Keratinocyte (primary cell): ENCODE data around the gene TEDC2. TPM values are rescaled to one million over a fixed set of nuclear protein-coding genes. Genes with fewer than 3 reads are reported as not detected.

Experiments
- DNase-seq: peaks from one replicate; pipeline ENCODE4 v3.0.0-alpha.2; 2011; ENCODE audit warnings: low read depth, missing footprints, low spot score
- FAIRE-seq: peaks from 2 replicates; lab custom pipeline; 2011; peaks lifted over from hg19 to GRCh38; lab: Jason Lieb, UNC
- H2AFZ ChIP-seq: 2 replicates; pipeline ENCODE4 v1.6.0; 2012; ENCODE audit warnings: low read length, control low read depth, inconsistent platforms; ENCODE audit not compliant: control insufficient read depth
- H3K27ac ChIP-seq: 2 replicates; pipeline ENCODE4 v1.5.1; 2011; ENCODE audit warnings: low read length; ENCODE audit not compliant: control insufficient read depth, insufficient read depth
- H3K27me3 ChIP-seq: 3 replicates; pipeline ENCODE4 v1.6.0; 2011; ENCODE audit warnings: low read length; ENCODE audit not compliant: control insufficient read depth, insufficient read depth; ENCODE audit errors: extremely low read depth
- H3K36me3 ChIP-seq, 2 experiments: 2 replicates in 1 of 2; 3 replicates in 1 of 2; pipeline ENCODE4 v1.5.1; 2011; ENCODE audit warnings: low read length in 2 of 2, mild to moderate bottlenecking in 1 of 2; ENCODE audit not compliant: control insufficient read depth in 2 of 2, insufficient read depth in 2 of 2; ENCODE audit errors: extremely low read depth in 1 of 2
- H3K4me1 ChIP-seq: 3 replicates; pipeline ENCODE4 v1.5.1; 2011; ENCODE audit warnings: low read length; ENCODE audit not compliant: control insufficient read depth, insufficient read depth; ENCODE audit errors: extremely low read depth
- H3K4me2 ChIP-seq: 3 replicates; pipeline ENCODE4 v1.6.0; 2011; ENCODE audit warnings: low read depth, low read length; ENCODE audit not compliant: control insufficient read depth, insufficient read depth; ENCODE audit errors: extremely low read depth
- H3K4me3 ChIP-seq, 3 experiments: fragments of 200-600 bp in 1 of 3; sonication (generic) in 1 of 3; 2 replicates in 2 of 3; 3 replicates in 1 of 3; pipeline ENCODE4 v1.5.1; 2011 to 2016; ENCODE audit warnings: low read length in 3 of 3, mild to moderate bottlenecking in 3 of 3, control low read depth in 2 of 3, inconsistent platforms in 1 of 3, low read depth in 1 of 3, mixed read lengths in 1 of 3, mixed run types in 1 of 3, moderate library complexity in 1 of 3; ENCODE audit not compliant: control insufficient read depth in 2 of 3, insufficient read depth in 2 of 3; ENCODE audit errors: extremely low read depth in 1 of 3
- H3K79me2 ChIP-seq: 2 replicates; pipeline ENCODE4 v1.6.0; 2012; ENCODE audit warnings: low read length; ENCODE audit not compliant: control insufficient read depth, insufficient read depth
- H3K9ac ChIP-seq: 3 replicates; pipeline ENCODE4 v1.6.0; 2011; ENCODE audit warnings: low read length; ENCODE audit not compliant: control insufficient read depth, insufficient read depth; ENCODE audit errors: extremely low read depth
- H3K9me1 ChIP-seq: 3 replicates; pipeline ENCODE4 v1.6.0; 2011; ENCODE audit warnings: low read length; ENCODE audit not compliant: control insufficient read depth, insufficient read depth; ENCODE audit errors: extremely low read depth
- H3K9me3 ChIP-seq: 2 replicates; pipeline ENCODE4 v1.5.1; 2012; ENCODE audit warnings: low read depth, low read length; ENCODE audit not compliant: control insufficient read depth
- H4K20me1 ChIP-seq: 3 replicates; pipeline ENCODE4 v1.6.0; 2011; ENCODE audit warnings: low read length; ENCODE audit not compliant: control insufficient read depth, insufficient read depth; ENCODE audit errors: extremely low read depth
- EZH2 ChIP-seq: IDR thresholded peaks from one replicate; pipeline ENCODE4 v1.6.1; 2012; ENCODE audit warnings: inconsistent platforms, mild to moderate bottlenecking, low read length, moderate library complexity
- dilution Hi-C: fragments of 300-500 bp; cut with MboI; formaldehyde crosslinking; loops from one replicate; pipeline ENCODE4 v1.7.0; 2020; ENCODE audit warnings: low sequenced_read_pairs; ENCODE audit not compliant: extremely low pct_ligation_motif_present
- polyA plus RNA-seq, 5 experiments: library from polyadenylated mRNA; depleted of rRNA in 3 of 5; stranded (reverse) in 3 of 5; stranded (forward) in 1 of 5; unstranded in 1 of 5; fragments of >200 nt; gene quantifications; 1 replicate in 1 of 5; 2 replicates in 3 of 5; 3 replicates in 1 of 5; pipeline versions ENCODE4 v1.2.1 to v1.2.3, GENCODE V29; 2011 to 2012; ENCODE audit warnings: missing spikeins in 2 of 5, low read depth in 1 of 5, low replicate concordance in 1 of 5
- TF ChIP-seq, protein P1 (sequence below), 3 experiments: IDR thresholded peaks in 1 of 3; conservative IDR thresholded peaks in 1 of 3; optimal IDR thresholded peaks in 1 of 3; 2 replicates in 2 of 3; 3 replicates in 1 of 3; pipeline versions ENCODE3 to v1.5.1; 2011; ENCODE audit warnings: low read length in 3 of 3, mild to moderate bottlenecking in 3 of 3, moderate library complexity in 2 of 3, control low read depth in 1 of 3, inconsistent platforms in 1 of 3; ENCODE audit not compliant: insufficient read depth in 2 of 3; ENCODE audit errors: extremely low read depth in 1 of 3

The TEDC2 gene
- polyA plus RNA-seq, 1 donor (not counting 4 experiments of a cell fraction or from before 2014, with no cell fraction given) = 2.7 TPM

DNA sequence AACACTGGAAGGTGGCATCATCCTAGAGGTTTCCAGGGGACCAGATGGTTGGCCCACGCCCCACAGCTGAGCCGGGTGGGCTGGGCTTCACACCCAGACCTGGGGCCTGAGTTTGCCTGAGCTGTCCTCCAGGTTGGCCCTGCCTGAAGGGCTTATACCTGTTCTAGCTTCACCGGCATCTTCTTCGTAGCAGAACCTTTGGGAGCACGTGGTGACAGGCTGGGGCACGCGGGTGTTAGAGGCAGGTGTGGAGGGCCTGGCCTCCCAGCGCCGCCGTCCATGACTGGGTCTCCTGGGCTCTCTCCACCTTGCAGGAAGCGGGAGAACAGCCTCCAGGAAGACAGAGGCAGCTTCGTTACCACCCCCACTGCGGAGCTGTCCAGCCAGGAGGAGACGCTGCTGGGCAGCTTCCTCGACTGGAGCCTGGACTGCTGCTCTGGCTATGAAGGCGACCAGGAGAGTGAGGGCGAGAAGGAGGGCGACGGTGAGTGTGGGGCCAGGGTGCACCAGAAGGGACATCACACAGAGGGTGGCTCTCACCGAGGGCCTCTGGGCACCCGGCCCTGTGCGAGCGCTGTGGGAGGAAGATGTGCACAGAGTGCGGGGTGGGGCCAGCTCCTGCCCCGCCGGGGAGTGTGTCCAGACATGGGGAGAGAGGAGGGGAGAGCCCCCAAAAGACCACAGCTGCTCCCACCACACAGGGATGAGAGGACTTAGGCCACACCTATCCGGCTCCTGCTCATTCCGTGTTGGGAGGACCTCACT lies 4.6 kb upstream of the TEDC2 start:
- Histone ChIP-seq H3K36me3 (peaks cover 14 to 36% of the 10 kb centered on the region in 2 experiments), H3K27ac (no peak overlapping the region), H3K4me2 (no peak overlapping the region), H3K27me3 (no peaks in the 10 kb centered on the region), H3K9me3 (no peaks in the 10 kb centered on the region), H3K4me1 (peaks cover 4% of the 10 kb centered on the region), H4K20me1 (no peaks in the 10 kb centered on the region), H3K4me3 (no peak overlapping the region), H3K9ac (no peak overlapping the region), H3K79me2 (no peaks in the 10 kb centered on the region), H3K9me1 (no peaks in the 10 kb centered on the region), H2AFZ (no peak overlapping the region)
- DNase-seq = no peak
- no peak for TF ChIP-seq EZH2
- TF ChIP-seq, protein P1, sequence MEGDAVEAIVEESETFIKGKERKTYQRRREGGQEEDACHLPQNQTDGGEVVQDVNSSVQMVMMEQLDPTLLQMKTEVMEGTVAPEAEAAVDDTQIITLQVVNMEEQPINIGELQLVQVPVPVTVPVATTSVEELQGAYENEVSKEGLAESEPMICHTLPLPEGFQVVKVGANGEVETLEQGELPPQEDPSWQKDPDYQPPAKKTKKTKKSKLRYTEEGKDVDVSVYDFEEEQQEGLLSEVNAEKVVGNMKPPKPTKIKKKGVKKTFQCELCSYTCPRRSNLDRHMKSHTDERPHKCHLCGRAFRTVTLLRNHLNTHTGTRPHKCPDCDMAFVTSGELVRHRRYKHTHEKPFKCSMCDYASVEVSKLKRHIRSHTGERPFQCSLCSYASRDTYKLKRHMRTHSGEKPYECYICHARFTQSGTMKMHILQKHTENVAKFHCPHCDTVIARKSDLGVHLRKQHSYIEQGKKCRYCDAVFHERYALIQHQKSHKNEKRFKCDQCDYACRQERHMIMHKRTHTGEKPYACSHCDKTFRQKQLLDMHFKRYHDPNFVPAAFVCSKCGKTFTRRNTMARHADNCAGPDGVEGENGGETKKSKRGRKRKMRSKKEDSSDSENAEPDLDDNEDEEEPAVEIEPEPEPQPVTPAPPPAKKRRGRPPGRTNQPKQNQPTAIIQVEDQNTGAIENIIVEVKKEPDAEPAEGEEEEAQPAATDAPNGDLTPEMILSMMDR (optimal IDR thresholded peaks at IDR 0.05 in 1 of 3, IDR thresholded peaks at IDR 0.05 in 1 of 3, conservative IDR thresholded peaks at IDR 0.05 in 1 of 3; ENCODE audit: extremely low read depth in 1 of 3, insufficient read depth in 2 of 3, low read length in 3 of 3) = no peak
- no peak for FAIRE-seq
- dilution Hi-C loops = no loop called here

GRCh38 chr16:2456551-2457153 lies 3.3 kb upstream of the TEDC2 start:
- Histone ChIP-seq H3K79me2 (no peaks in the 10 kb centered on the region), H3K4me3 (no peak overlapping the region), H3K4me1 (peaks cover 10% of the 10 kb centered on the region), H2AFZ (no peak overlapping the region), H3K27me3 (no peaks in the 10 kb centered on the region), H3K9me3 (no peaks in the 10 kb centered on the region), H3K4me2 (no peak overlapping the region), H3K9me1 (no peaks in the 10 kb centered on the region), H3K9ac (no peak overlapping the region), H4K20me1 (no peaks in the 10 kb centered on the region), H3K36me3 (peaks cover 12 to 35% of the 10 kb centered on the region in 2 experiments), H3K27ac (no peak overlapping the region)
- DNase-seq (no peak), FAIRE-seq (no peak)
- TF ChIP-seq, protein P1 (optimal IDR thresholded peaks at IDR 0.05 in 1 of 3, IDR thresholded peaks at IDR 0.05 in 1 of 3, conservative IDR thresholded peaks at IDR 0.05 in 1 of 3; ENCODE audit: extremely low read depth in 1 of 3, insufficient read depth in 2 of 3, low read length in 3 of 3) = no peak
- TF ChIP-seq EZH2 = no peak
- dilution Hi-C loops = no loop called here
